Smooth muscle cell (in vitro differentiated cells): ENCODE results near the gene LENEP. TPM values are rescaled to one million over a fixed set of nuclear protein-coding genes. Genes with fewer than 3 reads are reported as not detected.
A peak's percentile ranks its signal among the peaks of the same experiment; 100 is the strongest.

Experiments
- DNase-seq: peaks from one replicate; lab custom pipeline; 2025; ENCODE audit not compliant: unreplicated experiment; lab: John Stamatoyannopoulos, UW
- H2AFZ ChIP-seq: fragments of 200-600 bp; sonication (generic); 2 replicates; pipeline ENCODE4 v1.6.0; 2016; ENCODE audit warnings: antibody characterized with exemption, low read depth, mild to moderate bottlenecking
- H3F3A ChIP-seq: fragments of 200-600 bp; sonication (generic); 2 replicates; pipeline ENCODE4 v1.6.0; 2017; ENCODE audit warnings: antibody characterized with exemption, low read depth
- H3K27ac ChIP-seq: fragments of 200-600 bp; sonication (generic); 2 replicates; pipeline ENCODE4 v1.5.1; 2016; ENCODE audit warnings: low read depth, mild to moderate bottlenecking
- H3K27me3 ChIP-seq: fragments of 200-600 bp; sonication (generic); 2 replicates; pipeline ENCODE4 v1.6.1; 2016; ENCODE audit warnings: low read depth, mild to moderate bottlenecking
- H3K36me3 ChIP-seq: fragments of 200-600 bp; sonication (generic); 2 replicates; pipeline ENCODE4 v1.5.1; 2016; ENCODE audit warnings: low read depth
- H3K4me1 ChIP-seq: fragments of 200-600 bp; sonication (generic); 2 replicates; pipeline ENCODE4 v1.5.1; 2016; ENCODE audit warnings: low read depth
- H3K4me2 ChIP-seq: fragments of 200-600 bp; sonication (generic); 2 replicates; pipeline ENCODE4 v1.6.0; 2016; ENCODE audit warnings: mild to moderate bottlenecking
- H3K4me3 ChIP-seq: fragments of 200-600 bp; sonication (generic); 2 replicates; pipeline ENCODE4 v1.5.1; 2016; ENCODE audit warnings: mild to moderate bottlenecking
- H3K79me2 ChIP-seq: fragments of 200-600 bp; sonication (generic); 2 replicates; pipeline ENCODE4 v1.6.0; 2016; ENCODE audit warnings: low read depth, mild to moderate bottlenecking
- H3K9ac ChIP-seq: fragments of 200-600 bp; sonication (generic); 2 replicates; pipeline ENCODE4 v1.6.0; 2016; ENCODE audit warnings: low read depth
- H3K9me3 ChIP-seq: fragments of 200-600 bp; sonication (generic); replicated peaks from 2 replicates; pipeline ENCODE4 v1.5.1; 2016; ENCODE audit warnings: low read depth
- H4K20me1 ChIP-seq: fragments of 200-600 bp; sonication (generic); 2 replicates; pipeline ENCODE4 v1.6.0; 2016; ENCODE audit warnings: low read depth
- whole genome bisulfite sequencing: methylation state at CpG from one replicate; pipeline ENCODE4 v1.1.7; 2016; ENCODE audit warnings: low lambda C conversion rate; 5-methylcytosine and 5-hydroxymethylcytosine counted together
- polyA plus RNA-seq: library from polyadenylated mRNA; unstranded; fragments of >200 nt; fragmentation: Nextera tagmentation; extraction: Ambion mirVana; gene quantifications from 2 replicates; pipeline ENCODE4 v1.2.1, GENCODE V29; 2016
- total RNA-seq: library from RNA; depleted of rRNA; stranded (reverse); fragments of >200 nt; gene quantifications from 2 replicates; pipeline ENCODE4 v1.2.3, GENCODE V29; 2014
- TF ChIP-seq, protein P1 (sequence below): fragments of 200-600 bp; sonication (generic); IDR thresholded peaks from 2 replicates; pipeline ENCODE4 v1.5.1; 2017; ENCODE audit warnings: borderline replicate concordance, mild to moderate bottlenecking, antibody characterized with exemption; ENCODE audit not compliant: insufficient read depth, poor library complexity, severe bottlenecking

LENEP gene
- total and polyA plus RNA-seq, 2 experiments from 2014 or later: not detected

DNA sequence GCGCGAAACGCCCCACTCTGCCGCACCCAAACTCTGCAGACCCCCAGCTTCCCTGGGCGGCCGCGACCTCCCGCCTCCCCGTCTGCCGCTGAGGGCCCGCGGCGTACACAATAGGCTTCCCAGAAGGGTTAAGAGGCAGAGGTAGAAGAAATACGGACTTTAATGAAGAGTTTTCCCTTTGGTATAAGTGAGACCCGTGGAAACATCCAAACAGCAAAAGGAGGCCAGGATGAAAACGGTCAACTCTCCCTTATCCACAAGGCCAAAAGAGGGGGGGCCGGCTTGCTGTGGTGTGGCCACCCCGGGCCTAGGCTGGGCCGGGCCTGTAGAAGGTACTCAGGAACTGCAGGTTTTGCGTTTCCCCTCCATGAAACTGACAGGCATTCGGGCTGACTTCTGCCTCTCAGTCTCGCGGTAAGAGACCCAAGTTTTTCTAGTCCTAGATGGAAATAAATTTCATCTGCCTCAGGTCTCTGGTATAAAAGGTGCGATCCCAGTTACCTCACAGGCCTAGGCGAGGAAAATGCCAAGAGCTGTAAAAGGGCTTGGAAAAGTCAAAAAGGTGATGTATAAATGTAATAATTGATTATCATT, 31.1 kb upstream of the LENEP start:
- WGBS: 18% methylated on average over 25 of the region's 25 CpGs
- Histone ChIP-seq H3K27me3 (no peaks in the 10 kb centered on the region), H3K4me1 (peaks cover 21% of the 10 kb centered on the region)

DNA sequence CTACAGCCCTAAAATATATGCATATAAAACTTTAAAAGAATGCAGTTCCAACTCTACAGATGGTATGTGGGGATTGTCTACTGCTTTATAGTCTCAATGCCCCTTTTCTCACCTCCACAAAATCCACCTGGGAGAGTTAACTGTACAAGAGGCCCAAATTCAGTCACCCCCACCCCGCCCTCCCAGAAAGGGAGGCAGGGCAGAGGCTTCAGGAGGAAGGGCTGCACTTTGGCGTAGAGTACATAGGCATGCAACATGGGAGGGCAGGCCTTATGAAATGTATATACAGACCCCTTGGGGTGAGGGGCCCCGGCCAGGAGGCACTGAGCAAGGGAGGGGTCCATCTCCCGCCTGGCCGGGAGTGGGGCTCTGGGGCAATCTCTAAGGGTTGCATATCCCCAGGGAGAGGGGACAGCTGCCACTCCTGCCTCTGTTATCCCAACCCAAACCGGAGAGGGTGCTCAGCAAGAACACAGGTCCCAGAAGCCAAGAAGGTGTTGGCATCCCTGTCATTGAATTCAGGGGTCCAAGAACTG, 30.5 kb upstream of the LENEP start:
- Histone ChIP-seq H2AFZ (no peak overlapping the region), H4K20me1 (peaks cover 20% of the 10 kb centered on the region), H3K79me2 (peaks cover 24% of the 10 kb centered on the region), H3F3A (peaks cover 29% of the 10 kb centered on the region), H3K27me3 (no peaks in the 10 kb centered on the region), H3K27ac (peak overlapping the region; percentile 85), H3K4me2 (peak overlapping the region; percentile 95), H3K9ac (peak overlapping the region; percentile 83), H3K4me3 (peak overlapping the region; percentile 82), H3K36me3 (peaks cover 5% of the 10 kb centered on the region), H3K9me3 (no peaks in the 10 kb centered on the region), H3K4me1 (peaks cover 16% of the 10 kb centered on the region)
- 86% methylated on average over 6 of the region's 6 CpGs for WGBS
- TF ChIP-seq, protein P1, sequence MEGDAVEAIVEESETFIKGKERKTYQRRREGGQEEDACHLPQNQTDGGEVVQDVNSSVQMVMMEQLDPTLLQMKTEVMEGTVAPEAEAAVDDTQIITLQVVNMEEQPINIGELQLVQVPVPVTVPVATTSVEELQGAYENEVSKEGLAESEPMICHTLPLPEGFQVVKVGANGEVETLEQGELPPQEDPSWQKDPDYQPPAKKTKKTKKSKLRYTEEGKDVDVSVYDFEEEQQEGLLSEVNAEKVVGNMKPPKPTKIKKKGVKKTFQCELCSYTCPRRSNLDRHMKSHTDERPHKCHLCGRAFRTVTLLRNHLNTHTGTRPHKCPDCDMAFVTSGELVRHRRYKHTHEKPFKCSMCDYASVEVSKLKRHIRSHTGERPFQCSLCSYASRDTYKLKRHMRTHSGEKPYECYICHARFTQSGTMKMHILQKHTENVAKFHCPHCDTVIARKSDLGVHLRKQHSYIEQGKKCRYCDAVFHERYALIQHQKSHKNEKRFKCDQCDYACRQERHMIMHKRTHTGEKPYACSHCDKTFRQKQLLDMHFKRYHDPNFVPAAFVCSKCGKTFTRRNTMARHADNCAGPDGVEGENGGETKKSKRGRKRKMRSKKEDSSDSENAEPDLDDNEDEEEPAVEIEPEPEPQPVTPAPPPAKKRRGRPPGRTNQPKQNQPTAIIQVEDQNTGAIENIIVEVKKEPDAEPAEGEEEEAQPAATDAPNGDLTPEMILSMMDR: no peak
- no peak for DNase-seq

More for the DNA sequence above, 31.1 kb upstream of the LENEP start:
- H3F3A ChIP-seq: peaks cover 24% of the 10 kb centered on the region
- H3K36me3 ChIP-seq: peaks cover 5% of the 10 kb centered on the region
- DNase-seq: no peak
- H2AFZ ChIP-seq: no peak overlapping the region
- H4K20me1 ChIP-seq: peaks cover 15% of the 10 kb centered on the region
- H3K27ac ChIP-seq: peak overlapping the region; percentile 85
- H3K79me2 ChIP-seq: peaks cover 17% of the 10 kb centered on the region
- no peaks in the 10 kb centered on the region for H3K9me3 ChIP-seq
- peak overlapping the region; percentile 95 for H3K4me2 ChIP-seq
- peak overlapping the region; percentile 83 for H3K9ac ChIP-seq
- H3K4me3 ChIP-seq: peak overlapping the region; percentile 82
- TF ChIP-seq, protein P1: no peak

- DNase-seq: no peak
- 92% methylated on average over 8 of the region's 8 CpGs for WGBS
- H3K4me3 ChIP-seq: no peak overlapping the region
- no peak overlapping the region for H3K9ac ChIP-seq
- H3K4me2 ChIP-seq: no peak overlapping the region
- no peak overlapping the region for H2AFZ ChIP-seq
- H3K4me1 ChIP-seq: peaks cover 18% of the 10 kb centered on the region
- peaks cover 28% of the 10 kb centered on the region for H4K20me1 ChIP-seq
- H3K9me3 ChIP-seq: no peaks in the 10 kb centered on the region
- peaks cover 29% of the 10 kb centered on the region for H3F3A ChIP-seq
- H3K79me2 ChIP-seq: peaks cover 31% of the 10 kb centered on the region
- peak overlapping the region; percentile 85 for H3K27ac ChIP-seq
- TF ChIP-seq, protein P1: no peak
- H3K27me3 ChIP-seq: no peaks in the 10 kb centered on the region
- H3K36me3 ChIP-seq: peaks cover 5% of the 10 kb centered on the region
Observed at GRCh38 chr1:154963643-154964042, 29.7 kb upstream of the LENEP start.

GRCh38 chr1:154964359-154964758, 29.0 kb upstream of the LENEP start:
- H4K20me1 ChIP-seq: peaks cover 35% of the 10 kb centered on the region
- no peak overlapping the region for H3K27ac ChIP-seq
- no peak overlapping the region for H3K4me2 ChIP-seq
- H3K27me3 ChIP-seq: no peaks in the 10 kb centered on the region
- WGBS: 97% methylated on average over 6 of the region's 6 CpGs
- peaks cover 26% of the 10 kb centered on the region for H3K4me1 ChIP-seq
- peaks cover 5% of the 10 kb centered on the region for H3K36me3 ChIP-seq
- peaks cover 29% of the 10 kb centered on the region for H3F3A ChIP-seq
- H3K9me3 ChIP-seq: no peaks in the 10 kb centered on the region
- H2AFZ ChIP-seq: no peak overlapping the region
- DNase-seq: no peak
- no peak overlapping the region for H3K4me3 ChIP-seq
- TF ChIP-seq, protein P1: no peak
- peaks cover 38% of the 10 kb centered on the region for H3K79me2 ChIP-seq
- H3K9ac ChIP-seq: no peak overlapping the region
